DMS153 treated with DMSO at 0.1 percent for 48 hours (cell line): ENCODE results near the gene ERCC8.

Experiments
- DNase-seq: peaks from one replicate; lab custom pipeline; 2025; ENCODE audit not compliant: unreplicated experiment; lab: John Stamatoyannopoulos, UW

The ERCC8 gene

GRCh38 chr5:60841361-60841760 is 103.5 kb downstream of the ERCC8 start:
- DNase-seq: no peak

- no peak for DNase-seq
Measured at GRCh38 chr5:60836131-60836530, 108.7 kb downstream of the ERCC8 start.

GRCh38 chr5:60835554-60835953 is 109.3 kb downstream of the ERCC8 start:
- no peak for DNase-seq

GRCh38 chr5:60833520-60833919 is 111.3 kb downstream of the ERCC8 start:
- DNase-seq: no peak

- DNase-seq: no peak
Measured at GRCh38 chr5:60830581-60831127, 114.2 kb downstream of the ERCC8 start.

GRCh38 chr5:60829490-60830266 is 115.2 kb downstream of the ERCC8 start:
- no peak for DNase-seq

GRCh38 chr5:60827201-60827600 is 117.7 kb downstream of the ERCC8 start:
- no peak for DNase-seq

- DNase-seq: no peak
Measured at GRCh38 chr5:60826653-60827052, 118.2 kb downstream of the ERCC8 start.
